ENCODE data around the gene FHIT.
A peak's percentile ranks its signal among the peaks of the same experiment; 100 is the strongest.

FHIT gene

DNA sequence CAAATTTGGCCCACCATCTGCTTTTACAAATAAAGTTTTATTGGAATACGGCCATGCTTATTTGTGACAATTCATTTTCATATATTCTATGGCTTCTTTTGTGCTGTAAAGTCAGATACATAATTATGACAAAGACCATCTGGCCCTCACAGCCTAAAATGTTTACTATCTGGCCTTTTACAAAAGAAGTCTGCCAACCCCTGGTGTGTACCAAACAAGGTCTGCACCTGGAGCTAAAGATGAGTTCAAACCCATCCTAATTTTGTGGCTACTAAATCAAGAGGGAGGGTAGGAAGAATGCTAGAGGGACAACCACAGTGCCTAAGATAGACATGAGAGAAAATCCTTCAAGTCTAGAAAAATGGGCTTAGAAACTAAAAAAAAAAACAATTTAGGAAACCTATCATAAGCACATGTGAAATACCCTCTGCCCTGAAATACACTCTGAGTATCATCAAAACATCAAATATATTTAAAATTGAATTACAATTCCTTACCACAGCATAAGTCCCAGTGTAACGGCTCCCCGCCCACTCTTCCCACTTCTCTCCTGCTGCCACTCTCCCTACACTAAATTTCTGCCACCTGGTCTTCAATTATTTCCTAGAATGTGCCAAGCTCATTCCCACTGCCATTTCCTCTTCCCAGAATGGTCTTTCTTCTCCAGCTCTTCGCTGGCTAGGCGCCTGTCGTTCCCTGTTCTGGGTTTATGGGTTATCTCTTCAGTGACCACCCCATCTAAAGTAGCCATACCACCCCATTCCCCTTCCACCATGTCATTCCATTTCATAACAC is 1250.7 kb downstream of the FHIT start:
- DNase-seq = no peak

DNA sequence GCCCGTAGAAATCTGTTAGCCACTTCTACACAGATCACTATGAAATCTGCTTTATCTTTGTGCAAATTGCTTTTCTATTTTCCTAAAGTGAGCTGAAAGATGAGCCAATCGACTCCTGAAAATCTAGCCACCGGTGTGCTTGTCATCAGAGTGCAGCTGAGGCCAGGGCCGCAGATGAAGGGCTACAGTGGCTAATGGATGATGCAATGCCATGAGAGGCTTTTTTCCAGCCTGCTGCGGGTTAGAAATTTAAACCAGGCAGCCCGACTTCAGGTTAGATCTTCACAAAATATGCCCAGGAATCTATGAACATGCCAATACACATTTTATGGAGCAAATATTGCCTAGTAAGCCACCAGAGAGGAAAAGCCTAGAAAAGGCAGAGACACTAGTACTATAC is 1253.2 kb downstream of the FHIT start:
- DNase-seq = no peak

DNA sequence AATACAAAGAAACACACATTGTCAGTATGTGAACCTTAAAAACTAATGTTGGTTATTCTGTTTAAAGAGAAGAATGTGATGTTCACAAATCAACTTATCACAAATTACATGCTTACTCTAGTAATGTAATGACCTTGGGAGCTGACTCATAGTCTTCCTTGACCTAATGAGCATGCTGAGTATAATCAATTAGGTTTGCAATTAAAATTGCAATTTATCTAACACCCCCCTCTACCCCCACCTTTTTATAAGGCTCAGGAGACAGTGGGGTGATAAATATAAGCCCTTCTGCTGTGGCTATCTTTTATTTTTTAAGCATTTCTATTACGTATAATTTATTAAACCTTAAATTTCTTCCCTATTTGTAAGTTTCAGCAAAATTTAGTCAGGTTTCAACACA is 1253.7 kb downstream of the FHIT start:
- DNase-seq = no peak

DNA sequence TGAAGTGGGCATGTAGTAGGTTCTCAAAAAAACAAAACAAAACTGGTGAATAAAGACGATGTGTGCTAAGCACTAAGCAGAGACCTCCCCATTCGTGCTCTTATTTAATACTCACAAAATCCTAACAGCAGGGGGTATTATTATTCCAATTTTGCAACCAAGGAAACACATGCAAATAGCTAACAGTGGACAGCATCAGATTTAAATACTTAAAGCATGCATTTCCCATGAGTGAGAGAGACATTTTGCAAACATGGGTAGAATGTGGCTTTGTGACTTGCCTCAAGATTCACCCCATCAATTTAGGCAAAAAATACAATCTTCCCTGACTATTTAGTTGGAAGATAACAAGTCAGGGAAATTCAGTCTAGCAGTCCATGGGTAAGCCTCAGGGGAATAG is 1255.2 kb downstream of the FHIT start:
- no peak for DNase-seq

DNA sequence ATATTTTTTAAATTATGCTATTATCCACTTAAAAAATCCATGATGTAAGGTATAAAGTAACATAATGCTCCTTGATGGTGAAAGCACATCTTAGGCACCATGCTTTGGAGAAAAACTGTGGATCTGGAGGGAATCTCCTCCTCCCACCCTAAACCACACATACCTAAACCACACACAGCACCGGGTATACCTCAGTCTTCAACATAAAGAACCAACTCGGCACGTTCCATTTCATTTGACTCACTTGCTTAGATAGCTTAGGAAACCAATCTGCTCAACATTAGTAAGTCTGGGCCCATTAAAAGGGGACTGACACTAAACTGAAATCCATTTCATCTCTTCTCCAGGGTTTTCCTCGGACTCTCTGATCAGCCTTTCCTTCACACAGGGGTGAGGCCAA is 1255.7 kb downstream of the FHIT start:
- no peak for DNase-seq

DNA sequence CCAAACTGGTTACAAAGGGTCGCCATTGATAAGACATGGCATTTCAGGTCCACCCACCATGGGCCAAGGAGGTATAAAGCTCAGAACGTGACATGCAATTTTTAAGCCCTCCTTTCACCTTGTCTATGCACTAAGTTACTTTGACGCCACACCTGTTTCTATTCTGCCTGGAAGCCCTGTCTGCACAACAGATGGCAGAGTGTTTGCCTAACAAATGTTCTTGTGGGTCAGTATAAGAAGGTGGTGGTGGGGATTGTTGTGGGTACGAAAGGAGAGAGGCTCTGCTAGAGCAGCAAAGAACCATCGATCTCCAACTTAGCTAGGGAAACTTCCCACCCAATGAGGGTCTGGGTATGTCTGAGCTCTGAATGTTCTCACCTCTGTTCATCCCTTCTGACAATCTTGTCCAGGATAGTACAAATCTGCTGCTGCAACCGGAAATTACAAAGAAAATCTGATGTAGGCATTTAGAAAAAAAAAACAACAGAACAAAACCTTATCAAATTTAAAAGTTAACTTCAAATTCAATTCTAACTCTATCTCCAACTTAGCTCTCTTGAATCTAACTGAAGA is 1256.4 kb downstream of the FHIT start:
- no peak for DNase-seq

DNA sequence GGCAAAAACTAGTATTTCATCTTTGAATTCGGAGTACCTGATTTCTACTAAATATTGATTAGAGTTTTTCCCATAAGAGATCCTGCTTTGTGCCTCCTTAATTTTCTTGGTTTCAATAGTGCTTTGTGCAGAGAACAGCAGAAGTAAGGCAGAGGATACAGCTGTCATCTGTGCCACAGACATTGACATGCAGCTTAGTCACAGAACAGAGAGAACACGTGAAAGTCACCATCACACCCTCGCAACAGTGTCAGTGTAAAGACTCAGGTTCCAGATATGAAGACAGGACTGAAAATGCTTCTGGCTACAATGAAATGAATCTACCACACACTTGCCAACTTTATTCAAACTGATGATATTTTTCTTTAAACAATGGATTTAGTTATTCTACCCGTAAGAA is 1258.7 kb downstream of the FHIT start:
- DNase-seq = no peak

DNA sequence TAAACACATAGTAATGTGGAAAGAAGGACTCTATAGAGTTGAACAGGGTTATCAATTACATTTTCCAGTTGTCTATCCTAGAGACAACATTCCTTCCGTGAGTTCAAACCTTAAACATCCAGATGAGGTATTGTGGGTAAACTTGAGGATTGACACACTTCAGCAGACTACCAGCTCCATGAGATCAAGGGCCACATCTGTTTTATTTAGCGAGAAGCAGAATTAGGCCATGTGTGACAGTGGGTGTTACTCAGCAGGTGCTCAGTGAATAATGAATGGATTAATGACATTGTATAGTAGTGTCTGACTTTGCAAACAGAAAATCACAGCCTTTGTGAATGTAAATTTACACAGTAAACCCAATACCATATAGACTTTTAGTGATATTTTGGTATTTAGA is 1260.3 kb downstream of the FHIT start:
- DNase-seq = no peak

DNA sequence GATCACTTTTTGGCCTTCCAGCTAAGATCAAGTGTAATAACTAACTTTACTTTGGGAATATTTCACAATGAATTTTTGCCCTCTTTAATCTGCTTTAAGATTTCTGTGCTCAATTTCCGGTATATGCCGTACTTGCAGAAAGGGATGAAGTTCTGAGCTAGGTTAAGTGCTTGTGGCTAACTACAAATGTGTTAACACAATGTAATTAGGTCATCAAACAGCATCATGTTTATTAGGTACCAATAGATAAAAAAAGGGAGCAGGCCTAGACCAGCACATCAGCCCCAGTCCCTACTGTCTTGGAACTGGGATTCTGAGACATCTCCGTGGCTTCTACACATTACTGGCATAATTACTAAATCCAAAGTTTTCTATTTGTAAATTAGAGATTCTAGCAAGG is 1268.7 kb downstream of the FHIT start:
- no peak for DNase-seq

DNA sequence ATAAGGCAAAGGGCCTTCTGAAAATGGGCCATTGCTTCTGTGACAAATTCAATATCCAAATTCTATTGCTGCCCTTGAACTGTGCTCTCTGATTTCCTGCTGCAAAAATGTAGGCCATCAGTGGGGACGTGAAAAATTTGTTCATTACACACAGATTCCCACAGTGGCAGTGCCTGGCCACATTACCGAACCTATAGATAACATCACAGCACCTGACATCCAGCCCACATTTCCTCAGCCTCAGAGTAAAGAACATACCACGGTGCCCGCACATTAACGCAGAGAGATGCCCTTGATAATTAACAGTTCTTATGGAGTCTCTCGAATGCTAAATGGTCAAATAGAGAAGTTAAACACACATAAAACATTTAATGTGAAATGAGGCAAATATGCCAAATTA is 1269.9 kb downstream of the FHIT start:
- DNase-seq = peak; percentile 2

DNA sequence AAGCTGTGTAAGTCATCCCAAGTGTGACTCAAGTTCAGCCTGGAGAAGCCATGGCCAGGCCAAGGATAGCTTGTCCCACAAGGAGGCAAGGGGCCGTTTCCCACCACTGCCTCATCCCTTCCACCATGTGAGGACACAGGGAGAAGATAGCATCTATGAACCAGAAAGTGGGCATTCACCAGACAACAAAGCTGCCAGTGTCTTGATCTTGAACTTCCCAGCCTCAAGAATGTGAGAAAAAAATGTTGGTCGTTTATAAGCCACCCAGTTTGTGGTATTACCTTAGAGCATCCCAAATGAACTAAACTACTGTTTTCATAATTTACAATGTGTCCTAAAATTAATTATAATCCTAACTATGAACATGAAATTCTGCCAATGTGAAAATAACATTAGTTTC is 1270.7 kb downstream of the FHIT start:
- no peak for DNase-seq

DNA sequence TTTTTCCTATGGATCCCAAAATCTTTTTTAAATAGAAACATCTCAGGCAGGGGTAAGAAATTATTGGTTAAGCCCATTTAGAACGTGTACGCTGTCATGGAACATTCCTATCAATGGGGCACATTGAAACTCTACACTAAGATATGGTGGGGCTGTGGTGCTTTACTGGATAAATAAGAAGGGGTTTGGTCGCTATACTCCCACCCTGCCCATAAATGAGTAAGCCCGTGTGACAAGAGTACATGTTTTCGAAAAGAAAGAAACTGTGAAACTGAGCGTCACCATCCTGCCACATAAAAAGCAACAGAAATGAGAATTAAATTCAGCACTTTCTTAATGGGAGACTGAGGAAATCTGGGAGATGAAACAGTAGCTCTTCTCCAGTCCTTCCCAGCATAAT is 1271.7 kb downstream of the FHIT start:
- no peak for DNase-seq

DNA sequence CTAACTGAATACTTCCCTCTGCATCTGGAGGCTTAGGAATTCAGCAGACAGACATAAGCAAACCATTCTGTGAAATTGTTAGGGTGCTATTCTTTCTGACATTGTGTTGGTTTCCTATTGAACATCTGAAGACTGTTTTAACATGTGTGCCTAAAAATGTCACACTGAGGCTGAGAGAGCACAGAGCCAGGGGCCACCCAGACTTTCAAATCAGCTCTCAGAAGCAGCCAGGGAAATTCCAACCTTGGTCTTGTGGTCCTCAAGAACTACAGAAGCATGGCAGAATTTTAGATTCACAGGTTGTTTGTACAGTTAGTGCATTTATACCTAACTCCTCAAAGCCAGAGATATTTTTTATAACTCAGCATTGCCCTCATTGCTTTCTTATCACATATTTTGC is 1272.3 kb downstream of the FHIT start:
- peak; percentile 12 for DNase-seq

DNA sequence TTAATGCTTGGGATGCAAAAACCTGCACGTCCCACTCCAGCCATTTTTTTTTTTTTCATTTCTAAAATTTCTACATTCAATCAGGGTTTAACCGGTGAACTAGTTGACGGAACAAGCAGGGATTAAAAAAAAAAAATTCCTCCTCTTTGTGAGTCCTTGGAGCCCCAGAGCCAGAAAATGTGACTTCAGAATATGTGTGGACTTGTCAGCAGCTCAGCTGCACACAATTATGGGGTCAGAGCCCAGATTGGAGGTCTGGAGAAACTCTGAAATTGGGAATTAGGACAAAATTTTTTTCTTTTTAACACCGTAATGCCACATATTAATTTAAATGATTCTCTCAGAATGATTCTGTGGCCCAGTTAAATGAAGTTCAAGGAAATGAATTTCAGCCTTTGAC is 1280.5 kb downstream of the FHIT start:
- DNase-seq = no peak

DNA sequence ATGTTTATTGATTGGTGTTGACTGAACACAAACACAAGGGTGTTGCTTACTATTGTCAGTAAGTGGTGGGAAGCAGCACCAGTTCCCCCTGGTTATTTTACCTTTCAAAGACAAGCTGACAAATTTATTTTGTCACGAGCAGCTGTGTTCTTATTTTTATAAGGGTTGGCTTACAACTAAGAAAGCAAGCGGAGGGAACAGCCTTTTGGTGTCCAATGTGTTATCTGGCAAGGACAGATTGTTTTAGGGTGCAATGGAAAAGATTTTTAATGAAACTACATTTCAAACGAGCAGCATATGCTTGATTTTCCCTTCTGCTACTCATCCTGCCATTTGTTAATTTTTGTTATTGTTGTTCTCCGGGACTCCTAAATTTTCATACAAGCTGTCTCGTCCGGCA is 1280.9 kb downstream of the FHIT start:
- DNase-seq = no peak

DNA sequence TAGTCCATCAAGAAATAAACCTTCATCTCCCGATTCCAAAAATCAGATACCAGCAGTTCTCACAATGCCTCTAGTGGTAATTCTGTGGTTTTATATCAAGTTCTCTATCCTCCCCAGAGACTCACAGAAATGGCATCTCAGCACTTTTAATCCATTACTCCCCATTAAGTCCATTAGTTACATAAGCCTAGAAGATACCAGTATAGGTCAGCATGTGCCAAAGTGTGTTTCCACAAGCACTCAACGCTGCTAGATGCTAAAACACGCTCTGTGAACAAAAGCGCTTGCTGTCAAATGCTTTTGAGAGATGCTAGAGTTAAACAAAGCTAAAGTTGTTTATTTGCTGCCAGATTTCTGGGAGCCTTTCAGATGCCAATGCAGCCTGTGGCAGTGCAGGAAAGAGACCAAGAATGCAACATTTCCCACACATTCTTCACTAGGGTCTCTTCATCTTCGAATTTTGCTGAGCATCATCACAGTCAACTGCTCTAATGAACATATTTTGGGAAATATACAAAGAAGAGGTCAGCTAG is 1282.7 kb downstream of the FHIT start:
- DNase-seq = no peak

DNA sequence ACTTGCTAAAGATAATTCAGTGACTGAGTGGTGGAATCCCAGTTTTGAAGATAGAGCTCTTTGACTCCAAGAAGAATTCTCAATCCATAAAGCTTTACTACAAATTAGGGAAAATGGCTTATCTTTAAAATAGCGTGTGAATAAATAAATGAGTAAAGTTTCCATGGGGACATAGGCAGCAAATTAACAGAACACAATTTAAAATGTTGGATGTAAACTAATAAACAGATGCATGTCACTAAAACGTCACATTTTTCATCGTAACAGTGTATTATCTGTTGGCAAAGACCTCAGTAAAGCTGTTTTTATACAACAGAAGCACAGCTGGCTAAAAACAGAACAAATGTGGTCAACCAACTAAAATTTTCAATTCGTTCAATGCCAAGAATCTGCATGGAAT is 1287.6 kb downstream of the FHIT start:
- no peak for DNase-seq

DNA sequence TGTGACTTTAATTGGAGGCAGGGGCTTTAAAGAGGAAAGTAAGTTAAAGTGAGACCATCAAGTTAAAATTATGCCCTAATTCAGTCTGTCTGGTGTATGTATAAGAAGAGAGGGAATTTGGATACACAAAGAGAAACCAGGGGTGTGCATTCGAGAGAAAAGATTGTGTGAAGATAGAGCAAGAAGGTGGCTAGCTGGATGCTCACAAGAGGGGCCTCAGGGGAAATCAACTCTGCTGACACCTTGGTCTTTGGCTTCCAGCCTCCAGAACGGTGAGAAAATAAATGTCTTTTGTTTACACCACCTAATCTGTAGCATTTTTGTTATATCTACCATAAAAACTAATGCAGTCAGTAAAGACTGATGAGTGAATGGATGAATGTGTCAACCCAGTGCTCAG is 1294.1 kb downstream of the FHIT start:
- no peak for DNase-seq

DNA sequence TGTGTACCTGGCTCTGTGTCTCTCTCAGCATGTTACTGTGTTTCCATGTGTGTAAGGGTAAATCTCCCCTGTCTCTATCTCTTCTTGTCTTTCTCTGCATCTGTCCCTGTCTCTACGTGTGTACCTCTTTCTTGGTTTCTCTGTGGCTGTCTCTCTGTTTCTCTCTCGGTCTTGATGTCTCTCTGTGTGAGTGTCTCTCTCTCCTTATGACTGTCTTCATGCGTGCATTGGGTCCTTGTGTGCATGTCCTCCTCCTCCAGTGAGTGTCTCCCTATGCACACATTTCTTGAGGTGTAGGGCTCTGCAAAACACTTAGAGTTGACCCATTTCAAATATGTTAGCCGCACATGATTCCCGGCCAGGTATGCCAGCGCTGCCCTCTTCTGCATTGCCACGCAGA is 1298.1 kb downstream of the FHIT start:
- DNase-seq = no peak

DNA sequence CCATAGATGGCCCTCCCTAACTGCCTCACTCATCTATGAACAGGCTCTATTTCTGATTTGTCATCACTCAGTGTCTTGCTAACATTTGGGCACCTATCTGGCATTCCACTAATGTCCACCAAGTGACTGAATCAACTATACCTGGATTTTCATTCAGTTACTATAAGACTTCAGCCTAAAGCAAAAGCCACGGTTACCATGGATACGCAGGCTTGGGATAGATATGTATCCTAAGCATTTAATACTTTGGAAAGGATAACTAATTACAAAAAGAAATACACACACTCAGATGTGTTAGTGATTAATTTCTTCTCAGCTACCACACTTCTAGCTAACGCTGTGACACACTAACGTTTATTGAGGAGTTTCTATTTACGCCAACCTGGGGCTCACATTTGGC is 1301.9 kb downstream of the FHIT start:
- no peak for DNase-seq

DNA sequence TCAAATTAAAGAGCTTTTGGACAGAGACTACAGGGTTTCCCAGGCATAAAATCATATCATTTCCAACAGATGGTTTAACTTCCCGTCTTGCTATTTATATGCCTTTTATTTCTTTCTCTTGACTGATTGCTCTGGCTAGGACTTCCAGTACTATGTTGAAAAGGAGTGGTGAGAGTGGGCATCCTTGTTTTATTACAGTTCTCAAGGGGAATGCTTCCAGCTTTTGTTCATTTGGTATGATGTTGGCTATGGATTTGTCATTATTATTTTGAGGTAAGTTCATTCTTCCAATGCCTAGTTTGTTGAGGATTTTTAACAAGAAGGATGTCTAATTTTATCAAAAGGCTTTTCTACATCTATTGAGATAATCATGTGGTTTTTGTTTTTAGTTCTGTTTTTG is 1304.9 kb downstream of the FHIT start:
- DNase-seq = no peak

DNA sequence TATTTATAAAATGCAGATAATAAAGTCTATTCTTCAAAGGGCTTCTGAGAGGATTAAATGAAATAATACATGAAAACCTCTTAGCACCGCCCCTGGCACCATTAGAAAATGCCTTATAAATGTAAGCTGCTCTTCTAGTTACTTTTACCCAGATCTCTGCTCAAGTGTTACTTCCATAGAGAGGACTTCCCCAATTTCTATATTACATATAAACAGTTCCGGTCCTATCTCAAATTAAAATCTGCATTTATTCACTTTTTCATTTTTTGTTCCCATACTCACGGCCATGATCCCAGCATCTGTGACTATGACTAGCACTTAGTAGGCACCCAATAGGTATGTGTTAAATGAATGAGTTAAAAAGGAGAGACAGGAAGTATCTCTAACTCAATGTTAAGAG is 1310.5 kb downstream of the FHIT start:
- no peak for DNase-seq

DNA sequence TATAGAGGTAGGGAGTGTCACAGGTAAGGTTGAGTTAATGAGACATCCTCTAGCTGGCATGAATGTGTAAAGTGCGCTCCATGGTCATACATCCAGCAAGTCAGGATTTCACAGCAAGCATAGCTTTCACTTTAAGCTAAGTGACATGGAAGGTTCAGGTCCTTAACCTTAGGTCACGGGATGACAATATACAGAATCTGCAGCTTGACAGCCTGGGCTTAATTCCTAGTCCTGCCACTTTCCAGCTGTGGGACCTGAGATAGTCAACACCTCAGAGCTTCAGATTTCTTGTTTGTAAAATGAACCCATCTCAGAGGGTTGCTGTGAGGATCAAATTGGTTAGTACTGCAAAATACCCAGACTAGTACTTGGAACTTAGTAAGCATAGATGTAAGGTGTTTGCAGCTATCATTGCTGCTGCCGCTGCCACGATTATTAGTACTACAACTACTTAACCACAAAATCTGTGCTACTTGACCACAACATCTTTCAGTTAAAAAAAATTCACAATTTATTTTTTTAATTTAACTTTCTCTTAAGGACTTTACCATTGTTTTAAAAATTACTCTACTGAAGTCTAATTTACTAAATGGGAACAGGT is 1311.3 kb downstream of the FHIT start:
- no peak for DNase-seq

DNA sequence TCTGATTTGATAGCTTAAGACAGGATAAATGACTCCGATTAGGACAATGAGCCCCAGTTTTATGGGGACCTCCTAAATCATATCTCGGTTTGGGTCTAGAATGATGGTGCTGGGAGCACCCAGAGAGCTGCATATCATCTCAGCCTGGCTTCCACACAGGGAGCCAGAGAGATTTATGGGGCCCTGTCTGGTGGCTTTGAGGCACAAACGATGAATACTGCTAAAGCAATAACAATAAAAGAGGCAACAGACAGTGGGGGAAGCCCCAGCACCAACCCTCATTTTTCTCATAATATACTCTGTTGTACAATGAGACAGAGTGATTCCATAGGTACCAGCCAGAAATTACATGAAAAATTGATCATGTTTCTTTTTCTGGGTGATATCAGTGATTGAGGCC is 1312.4 kb downstream of the FHIT start:
- no peak for DNase-seq

DNA sequence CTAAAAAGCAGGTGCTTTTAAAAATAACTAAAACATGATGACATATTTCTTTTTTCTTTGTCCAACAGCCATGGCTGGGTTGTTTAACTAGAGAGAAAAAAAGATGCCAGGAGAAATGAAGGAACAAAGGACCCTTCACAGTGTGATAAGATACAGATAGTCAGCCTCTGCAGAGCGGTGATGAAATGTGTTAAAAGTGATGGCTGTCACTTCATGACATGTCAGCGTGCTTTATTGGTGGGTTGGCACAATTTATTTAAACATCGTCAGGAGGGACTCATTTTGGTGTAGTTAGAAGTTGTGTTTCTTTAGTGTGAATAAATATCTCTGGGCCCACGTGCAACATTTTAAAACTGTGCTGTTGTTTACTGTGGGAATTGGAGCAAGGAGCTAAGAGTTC is 1314.1 kb downstream of the FHIT start:
- DNase-seq = no peak

Data from activated CD4-positive, alpha-beta T cell treated with anti-CD3 and anti-CD28 coated beads, Interleukin-2, amount 50 U/mL, for 1 hour (primary cell).